Adrenal gland (tissue), 12 donors: ENCODE measurements around the gene UBAC1. TPM values are rescaled to one million over a fixed set of nuclear protein-coding genes. Genes with fewer than 3 reads are reported as not detected.
A peak's percentile ranks its signal among the peaks of the same experiment; 100 is the strongest.

Source experiments
- DNase-seq, 7 donors: peaks; one replicate each; pipeline ENCODE4 v3.0.0-alpha.2; 2019 to 2020
- H3K27ac ChIP-seq, 5 donors: fragments of 200-600 bp; sonication (generic) in 4 of 5; 1 replicate in 3 of 5; 2 replicates in 2 of 5; pipeline versions ENCODE4 v1.5.1 to v1.8.0; 2016 to 2020; ENCODE audit warnings: mild to moderate bottlenecking in 1 of 5
- H3K27me3 ChIP-seq: fragments of 200-600 bp; 2 replicates; pipeline ENCODE4 v1.8.0; 2021
- H3K36me3 ChIP-seq, 2 donors: fragments of 200-600 bp; replicated peaks in 1 of 2; 1 replicate in 1 of 2; 2 replicates in 1 of 2; pipeline versions ENCODE4 v1.5.1 to v1.8.0; 2018 to 2022
- H3K4me1 ChIP-seq, 2 donors: fragments of 200-600 bp; replicated peaks in 1 of 2; 1 replicate in 1 of 2; 2 replicates in 1 of 2; pipeline versions ENCODE4 v1.5.1 to v1.8.0; 2018 to 2021
- H3K4me3 ChIP-seq, 4 donors: fragments of 200-600 bp; sonication (generic) in 3 of 4; one replicate each; pipeline ENCODE4 v1.5.1; 2016 to 2018
- H3K9me3 ChIP-seq, 3 donors: fragments of 200-600 bp; sonication (generic) in 1 of 3; replicated peaks in 1 of 3; 1 replicate in 2 of 3; 2 replicates in 1 of 3; pipeline versions ENCODE4 v1.5.1 to v1.8.0; 2016 to 2021
- CTCF ChIP-seq, 6 experiments: fragments of 450-650 bp in 4 of 6; fragments of 200-600 bp in 2 of 6; sonication (generic) in 1 of 6; IDR thresholded peaks; 1 replicate in 5 of 6; 2 replicates in 1 of 6; pipeline versions ENCODE4 v1.5.1 to v1.8.0; 2016 to 2021; ENCODE audit warnings: antibody characterized with exemption in 6 of 6, mild to moderate bottlenecking in 2 of 6, moderate library complexity in 1 of 6
- POLR2A ChIP-seq, 2 donors: fragments of 450-650 bp; IDR thresholded peaks; one replicate each; pipeline ENCODE4 v1.6.1; 2017; ENCODE audit warnings: antibody characterized with exemption in 2 of 2, mild to moderate bottlenecking in 2 of 2, moderate library complexity in 1 of 2
- WGBS, 4 donors: extraction: QIAGEN DNeasy Blood & Tissue Kit in 2 of 4; methylation state at CpG; one replicate each; pipeline versions ENCODE4 v1.1.5 to v1.1.7; 2013 to 2017; 5-methylcytosine and 5-hydroxymethylcytosine counted together
- intact Hi-C, 2 donors: fragments of 100-400 bp; cut with DNase I; formaldehyde crosslinking; loops; one replicate each; pipeline versions ENCODE4 v1.14.1 to v1.15.0; 2022 to 2023
- polyA plus RNA-seq, 3 donors: library from polyadenylated mRNA; stranded (reverse); fragments of 200-250 nt in 2 of 3; fragments of 350-450 nt in 1 of 3; fragmentation: Illumina TruSeq in 1 of 3; extraction: RNeasy Lipid Tissue Mini Kit (QIAGEN cat#74804) in 1 of 3; gene quantifications; one replicate each; pipeline ENCODE4 v1.2.3, GENCODE V29; 2013 to 2014
- total RNA-seq, 9 donors: library from RNA; depleted of rRNA in 4 of 9; stranded (reverse); fragments of >200 nt in 4 of 9; fragments of 120-200 nt in 1 of 9; fragmentation: NEBNext Ultra II Directional in 1 of 9; extraction: Animal tissue kit (Norgen Biotek cat#: 25700) in 1 of 9; gene quantifications; one replicate each; pipeline versions ENCODE4 v1.1.0 to v1.2.4, GENCODE V29; 2013 to 2023
- donor health status: healthy with polysubstance abuse.
- donor health status: Bipolar disorder and iron deficiency.
- donor health status: DM: yes; HTN: yes; CAD: no.
- donor health status: DM: no; HTN: no; CAD: no.
- donor health status: DM: no; HTN: no; CAD: no.
- donor health status: DM: yes; HTN: yes; CAD: no.

UBAC1 gene
- total and polyA plus RNA-seq, 12 donors, result 20.2 to 63.3 (median 37.9) TPM

DNA sequence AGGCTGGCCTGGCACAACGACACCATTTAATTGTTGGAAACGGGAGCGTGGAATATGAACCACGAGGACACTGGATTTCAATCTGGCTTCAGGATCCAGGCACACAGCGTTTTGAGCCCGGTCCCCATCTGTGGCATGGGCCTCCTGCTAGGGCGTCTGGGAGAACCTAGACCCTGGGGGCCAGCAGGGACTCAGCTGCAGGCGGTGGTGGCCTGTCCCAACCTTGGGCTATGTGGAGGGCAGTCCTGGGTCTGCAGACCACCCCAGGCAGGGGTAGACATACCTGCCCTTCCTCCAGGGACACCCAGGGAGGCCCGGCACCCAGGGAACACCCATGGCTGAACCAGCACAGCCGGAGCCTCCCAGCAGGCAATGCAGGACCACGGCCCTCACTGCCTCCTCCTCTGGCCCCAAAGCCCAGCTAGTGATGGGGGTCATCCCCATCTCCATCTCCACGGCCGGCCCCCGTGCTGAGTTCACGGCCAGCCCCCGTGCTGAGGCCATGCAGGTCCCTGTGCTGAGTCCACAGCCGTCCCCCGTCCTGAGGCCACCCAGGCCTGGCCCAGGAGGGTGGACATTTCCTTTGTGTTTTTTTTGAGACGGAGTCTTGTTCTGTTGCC lies 18.5 kb upstream of the UBAC1 start:
- no peaks in the 10 kb centered on the region for H3K27me3 ChIP-seq
- H3K36me3 ChIP-seq, result no peaks in the 10 kb centered on the region
- intact Hi-C loops, result no loop called here
- peak overlapping the region in 1 of 5 donors; percentile 10 for H3K27ac ChIP-seq
- no peak for DNase-seq
- no peak for TF ChIP-seq POLR2A (IDR thresholded peaks at IDR 0.05)
- no peak for TF ChIP-seq CTCF (IDR thresholded peaks at IDR 0.05)
- H3K4me3 ChIP-seq, result no peak overlapping the region
- no peaks in the 10 kb centered on the region for H3K9me3 ChIP-seq
- WGBS, 4 donors, result 50 to 72% (median 70%) methylated on average over 7 to 19 of the region's 19 CpGs
- H3K4me1 ChIP-seq, result no peaks in the 10 kb centered on the region

DNA sequence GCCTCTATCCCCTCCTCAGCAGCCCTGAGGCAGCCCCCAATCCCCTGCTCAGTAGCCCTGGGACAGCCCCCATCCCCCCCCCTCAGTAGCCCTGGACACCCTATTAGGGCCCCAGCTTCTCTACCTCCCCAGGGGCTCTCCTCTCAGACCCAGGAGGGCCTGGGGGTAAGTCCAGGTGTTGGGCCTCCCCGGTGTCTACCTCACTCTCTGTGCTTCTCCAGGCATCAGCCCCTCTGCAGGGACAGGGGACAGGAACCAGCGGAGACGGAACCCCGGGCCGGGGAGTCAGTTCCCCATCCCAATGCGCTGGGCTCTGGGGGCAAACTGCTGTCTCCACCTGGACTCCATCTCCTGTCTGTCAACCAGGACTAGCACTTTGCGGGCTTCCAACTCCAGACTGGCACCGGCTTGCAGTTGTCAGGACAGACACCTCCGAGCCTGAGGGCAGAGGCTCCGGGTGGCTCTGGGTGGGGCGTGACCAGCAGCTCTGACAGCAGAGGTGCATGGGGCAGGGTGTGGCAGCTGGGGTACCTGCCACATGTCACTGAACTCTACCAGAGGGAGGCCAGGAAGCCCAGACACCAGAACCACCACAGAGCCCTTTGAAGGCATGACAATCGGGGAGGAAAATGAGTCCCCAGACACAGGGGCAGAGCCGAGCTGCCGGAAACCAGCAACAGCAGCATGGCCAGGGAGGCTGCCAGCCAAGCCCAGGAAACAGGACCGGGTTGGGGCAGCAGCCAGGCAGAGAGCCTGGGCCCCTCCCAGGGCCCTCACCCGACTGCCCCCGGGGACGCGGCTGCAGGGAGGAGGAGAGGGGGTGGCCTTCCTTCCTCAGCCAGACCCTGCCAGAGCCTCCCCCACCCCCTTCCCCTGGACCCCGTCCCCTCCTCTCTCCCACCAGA lies 17.7 kb upstream of the UBAC1 start:
- Histone ChIP-seq H3K4me3 (no peak overlapping the region), H3K27me3 (no peaks in the 10 kb centered on the region), H3K9me3 (no peaks in the 10 kb centered on the region), H3K36me3 (no peaks in the 10 kb centered on the region), H3K27ac (peak overlapping the region in 1 of 5 donors; percentile 10), H3K4me1 (no peaks in the 10 kb centered on the region)
- no peak for DNase-seq
- TF ChIP-seq CTCF (IDR thresholded peaks at IDR 0.05), result no peak
- no peak for TF ChIP-seq POLR2A (IDR thresholded peaks at IDR 0.05)
- 17 to 60% (median 52%) methylated on average over 7 to 20 of the region's 20 CpGs for WGBS, 4 donors
- intact Hi-C loops, result no loop called here

DNA sequence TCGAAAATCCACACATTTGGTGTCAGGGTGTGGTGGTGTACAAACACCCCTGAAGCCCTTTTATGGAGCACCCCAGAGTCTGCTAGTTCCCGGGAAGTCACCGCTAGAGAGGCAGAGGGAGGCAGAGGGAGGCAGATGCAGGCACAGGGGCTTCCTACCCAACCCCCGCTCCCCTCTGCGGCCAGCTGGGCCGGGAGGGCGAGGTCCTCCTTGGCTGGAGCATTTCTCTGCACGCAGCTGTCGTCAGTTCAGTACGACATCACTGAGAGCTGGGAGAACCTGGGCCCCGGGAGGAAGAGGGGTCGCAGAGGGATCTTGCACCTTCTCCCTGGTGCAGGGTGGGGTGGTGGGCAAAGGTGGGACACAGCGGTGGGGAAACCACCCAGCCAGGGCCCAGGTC lies 15.8 kb upstream of the UBAC1 start:
- Histone ChIP-seq H3K9me3 (no peaks in the 10 kb centered on the region), H3K36me3 (no peaks in the 10 kb centered on the region), H3K27ac (no peak overlapping the region), H3K4me3 (no peak overlapping the region), H3K27me3 (no peaks in the 10 kb centered on the region), H3K4me1 (no peaks in the 10 kb centered on the region)
- whole genome bisulfite sequencing, 4 donors, result 54 to 68% (median 64%) methylated on average over 7 to 13 of the region's 13 CpGs
- DNase-seq, result no peak
- intact Hi-C loops, result no loop called here
- TF ChIP-seq CTCF (IDR thresholded peaks at IDR 0.05) (no peak), POLR2A (IDR thresholded peaks at IDR 0.05) (no peak)

GRCh38 chr9:135976531-135976930 lies 15.4 kb upstream of the UBAC1 start:
- Histone ChIP-seq H3K4me3 (no peak overlapping the region), H3K36me3 (no peaks in the 10 kb centered on the region), H3K4me1 (no peaks in the 10 kb centered on the region), H3K27me3 (no peaks in the 10 kb centered on the region), H3K27ac (no peak overlapping the region), H3K9me3 (no peaks in the 10 kb centered on the region)
- DNase-seq, result no peak
- WGBS, 4 donors, result 62 to 80% (median 79%) methylated on average over 4 to 13 of the region's 13 CpGs
- TF ChIP-seq POLR2A (IDR thresholded peaks at IDR 0.05) (no peak), CTCF (IDR thresholded peaks at IDR 0.05) (no peak)
- intact Hi-C loops, result no loop called here
